Lung (tissue), 12 donors: ENCODE measurements around the gene DTNBP1. TPM values are rescaled to one million over a fixed set of nuclear protein-coding genes. Genes with fewer than 3 reads are reported as not detected.

Experiments used
- ATAC-seq: fragments of 200-7000 bp; cut with Tn5 transposase; one replicate; pipeline ENCODE4 v1.9.1; 2020; ENCODE audit warnings: moderate number of reproducible peaks; ENCODE audit not compliant: insufficient read depth, low FRiP score
- DNase-seq, 3 donors: peaks; one replicate each; pipeline ENCODE4 v3.0.0-alpha.2; 2013 to 2017
- H3K27ac ChIP-seq, 2 donors: one replicate each; pipeline ENCODE4 v1.5.1; 2013; ENCODE audit warnings: mild to moderate bottlenecking in 2 of 2, moderate library complexity in 2 of 2, control low read depth in 1 of 2, inconsistent platforms in 1 of 2, low read depth in 1 of 2, low read length in 1 of 2
- H3K27me3 ChIP-seq, 3 donors: one replicate each; pipeline ENCODE4 v1.5.1; 2013; ENCODE audit warnings: low read length in 2 of 3; ENCODE audit not compliant: control insufficient read depth in 3 of 3, insufficient read depth in 3 of 3
- H3K36me3 ChIP-seq, 4 donors: one replicate each; pipeline ENCODE4 v1.5.1; 2013; ENCODE audit warnings: low read length in 4 of 4, mild to moderate bottlenecking in 1 of 4, moderate library complexity in 1 of 4; ENCODE audit not compliant: control insufficient read depth in 4 of 4, insufficient read depth in 4 of 4
- H3K4me1 ChIP-seq, 5 donors: one replicate each; pipeline ENCODE4 v1.5.1; 2013; ENCODE audit warnings: low read length in 5 of 5, mild to moderate bottlenecking in 2 of 5, moderate library complexity in 1 of 5; ENCODE audit not compliant: control insufficient read depth in 5 of 5, insufficient read depth in 5 of 5
- H3K4me3 ChIP-seq: one replicate; pipeline ENCODE4 v1.5.1; 2013; ENCODE audit warnings: mild to moderate bottlenecking, control low read depth, moderate library complexity
- H3K9ac ChIP-seq, 2 donors: one replicate each; pipeline ENCODE4 v1.5.1; 2013; ENCODE audit warnings: low read length in 2 of 2, control low read depth in 1 of 2; ENCODE audit not compliant: insufficient read depth in 1 of 2
- H3K9me3 ChIP-seq, 4 donors: one replicate each; pipeline ENCODE4 v1.5.1; 2013; ENCODE audit warnings: low read length in 3 of 4, mild to moderate bottlenecking in 1 of 4, moderate library complexity in 1 of 4; ENCODE audit not compliant: control insufficient read depth in 4 of 4, insufficient read depth in 3 of 4
- WGBS, 2 donors: extraction: QIAGEN DNeasy Blood & Tissue Kit; methylation state at CpG; one replicate each; pipeline ENCODE4 v1.1.7; 2013; 5-methylcytosine and 5-hydroxymethylcytosine counted together
- polyA plus RNA-seq, 2 donors: library from polyadenylated mRNA; stranded (reverse); fragments of 200-250 nt; gene quantifications; one replicate each; pipeline ENCODE4 v1.2.1, GENCODE V29; 2013
- total RNA-seq, 2 donors: library from RNA; depleted of rRNA in 1 of 2; stranded (reverse); fragments of >200 nt in 1 of 2; gene quantifications; one replicate each; pipeline ENCODE4 v1.2.1, GENCODE V29; 2014 to 2021
- TF ChIP-seq, protein P1 (sequence below): IDR thresholded peaks from 2 replicates; pipeline ENCODE4 v1.5.1; 2012; ENCODE audit warnings: mild to moderate bottlenecking; ENCODE audit errors: control extremely low read depth, extremely low read depth
- donor health status: control.
- donor health status: control.
- donor health status: Bipolar disorder and iron deficiency.
- donor health status: healthy.
- donor health status: DM: yes; HTN: yes; CAD: no.

DTNBP1 gene
- total and polyA plus RNA-seq, 4 donors, result 9.9 to 23.9 (median 20.5) TPM

DNA sequence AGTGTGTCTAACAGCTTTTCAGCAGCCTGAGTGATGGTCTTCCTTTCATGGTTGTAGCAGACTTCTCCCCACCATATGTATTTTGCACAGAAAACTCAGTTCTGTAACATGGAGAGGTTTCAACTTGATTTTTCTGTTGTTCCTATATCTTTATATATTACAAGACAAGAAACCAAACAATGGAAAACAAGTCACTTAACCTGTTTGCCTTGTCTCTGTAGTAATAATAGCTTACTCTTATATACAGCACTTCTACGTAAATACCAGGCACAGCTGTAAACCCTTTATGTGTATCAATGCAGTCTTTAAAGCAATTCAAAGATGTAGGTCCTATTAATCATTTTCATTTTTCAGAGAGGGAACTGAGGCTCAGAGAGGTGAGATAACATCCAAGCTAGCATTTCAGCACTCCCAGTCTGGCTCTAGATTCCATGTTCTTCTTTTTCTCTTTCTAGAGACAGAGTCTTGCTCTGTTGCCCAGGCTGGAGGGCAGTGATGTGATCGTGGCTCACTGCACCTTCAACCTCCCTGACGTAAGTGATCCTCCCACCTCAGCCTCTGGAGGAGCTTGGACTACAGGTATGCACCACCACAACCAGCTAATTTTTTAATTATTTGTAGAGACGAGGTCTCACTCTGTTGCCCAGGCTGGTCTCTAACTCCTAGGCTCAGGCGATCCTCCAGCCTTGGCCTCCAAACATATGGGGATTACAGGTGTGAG is 90.4 kb downstream of the DTNBP1 start:
- WGBS, 2 donors, result 96 to 97% methylated on average over 5 of the region's 5 CpGs
- H3K27me3 ChIP-seq, result no peaks in the 10 kb centered on the region
- peaks cover 0 to 10% (median 7%) of the 10 kb centered on the region in 5 donors for H3K4me1 ChIP-seq
- TF ChIP-seq, protein P1, sequence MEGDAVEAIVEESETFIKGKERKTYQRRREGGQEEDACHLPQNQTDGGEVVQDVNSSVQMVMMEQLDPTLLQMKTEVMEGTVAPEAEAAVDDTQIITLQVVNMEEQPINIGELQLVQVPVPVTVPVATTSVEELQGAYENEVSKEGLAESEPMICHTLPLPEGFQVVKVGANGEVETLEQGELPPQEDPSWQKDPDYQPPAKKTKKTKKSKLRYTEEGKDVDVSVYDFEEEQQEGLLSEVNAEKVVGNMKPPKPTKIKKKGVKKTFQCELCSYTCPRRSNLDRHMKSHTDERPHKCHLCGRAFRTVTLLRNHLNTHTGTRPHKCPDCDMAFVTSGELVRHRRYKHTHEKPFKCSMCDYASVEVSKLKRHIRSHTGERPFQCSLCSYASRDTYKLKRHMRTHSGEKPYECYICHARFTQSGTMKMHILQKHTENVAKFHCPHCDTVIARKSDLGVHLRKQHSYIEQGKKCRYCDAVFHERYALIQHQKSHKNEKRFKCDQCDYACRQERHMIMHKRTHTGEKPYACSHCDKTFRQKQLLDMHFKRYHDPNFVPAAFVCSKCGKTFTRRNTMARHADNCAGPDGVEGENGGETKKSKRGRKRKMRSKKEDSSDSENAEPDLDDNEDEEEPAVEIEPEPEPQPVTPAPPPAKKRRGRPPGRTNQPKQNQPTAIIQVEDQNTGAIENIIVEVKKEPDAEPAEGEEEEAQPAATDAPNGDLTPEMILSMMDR, result no peak
- no peak overlapping the region for H3K27ac ChIP-seq
- H3K4me3 ChIP-seq, result no peak overlapping the region
- H3K36me3 ChIP-seq, result no peaks in the 10 kb centered on the region
- ATAC-seq, result no peak
- H3K9ac ChIP-seq, result no peak overlapping the region
- H3K9me3 ChIP-seq, result no peaks in the 10 kb centered on the region
- DNase-seq, result no peak

DNA sequence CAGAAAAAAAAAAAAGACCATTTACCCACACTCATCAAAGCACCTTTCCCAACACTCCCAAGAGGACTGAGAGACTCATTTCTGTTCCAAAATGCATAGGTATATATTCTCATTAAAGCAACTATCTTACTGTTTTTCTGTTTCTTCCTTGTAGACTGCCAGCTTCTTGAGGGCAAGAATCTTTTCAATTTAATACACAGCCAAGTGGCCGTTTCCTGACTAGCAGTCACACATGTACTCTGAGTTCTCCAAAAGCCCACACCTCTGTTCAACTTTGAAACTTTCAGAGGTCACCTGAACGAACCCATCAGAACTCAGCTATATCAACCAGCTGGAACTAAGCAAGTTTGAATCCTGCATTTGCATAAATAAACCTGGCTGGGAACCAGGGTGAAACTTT is 92.7 kb downstream of the DTNBP1 start:
- no peak overlapping the region for H3K27ac ChIP-seq
- ATAC-seq (no peak), DNase-seq (no peak)
- H3K27me3 ChIP-seq, result no peaks in the 10 kb centered on the region
- no peaks in the 10 kb centered on the region for H3K36me3 ChIP-seq
- H3K9ac ChIP-seq, result no peak overlapping the region
- H3K4me3 ChIP-seq, result no peak overlapping the region
- 95 to 98% methylated on average over 2 of the region's 2 CpGs for WGBS, 2 donors
- H3K4me1 ChIP-seq, result peaks cover 0 to 10% (median 7%) of the 10 kb centered on the region in 5 donors
- TF ChIP-seq, protein P1, result no peak
- no peaks in the 10 kb centered on the region for H3K9me3 ChIP-seq

DNA sequence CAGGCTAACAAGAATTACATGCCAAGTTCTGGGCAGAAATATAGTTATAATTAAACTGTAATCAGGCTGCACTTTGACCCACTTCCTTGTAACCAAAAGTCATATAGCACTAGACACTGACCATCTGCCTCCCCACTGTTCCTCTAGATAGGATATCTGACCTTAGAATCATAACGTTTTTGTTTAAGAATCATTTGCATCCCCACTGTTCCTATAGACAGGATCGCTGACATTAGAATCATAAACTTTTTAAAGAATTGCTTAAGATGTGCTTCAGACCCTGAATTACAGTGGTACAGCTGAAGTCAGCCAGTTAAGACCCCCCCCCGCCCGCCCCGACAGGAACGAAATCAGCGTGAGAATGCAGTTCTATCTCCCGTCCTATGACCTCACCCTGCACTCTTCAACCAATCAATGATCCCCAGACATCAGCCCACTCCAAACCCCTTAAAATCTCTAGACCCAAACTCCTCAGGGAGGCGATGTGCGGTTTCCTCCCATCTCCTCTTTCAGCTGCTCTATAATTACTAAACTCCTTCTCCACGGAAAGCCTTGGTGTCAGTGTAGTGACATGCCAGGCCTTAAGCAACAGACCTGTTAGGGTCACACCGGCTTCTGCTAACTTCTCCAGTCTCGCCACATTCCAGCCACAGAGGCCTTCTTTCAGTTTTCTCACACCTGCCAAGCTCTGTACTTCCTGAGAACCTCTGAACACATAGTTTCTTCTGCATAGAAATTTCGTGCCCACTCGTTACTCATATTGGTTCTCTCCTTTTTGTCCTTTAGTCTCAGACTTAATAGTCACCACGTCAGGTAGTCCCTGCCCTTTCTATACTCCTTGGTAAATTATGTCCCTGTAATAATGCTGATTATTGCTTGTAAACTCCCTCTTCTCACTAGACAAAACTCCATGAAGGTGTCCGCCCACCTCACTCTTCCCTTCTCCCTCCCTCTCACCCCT is 93.5 kb downstream of the DTNBP1 start:
- H3K9ac ChIP-seq, result no peak overlapping the region
- H3K4me1 ChIP-seq, result peaks cover 0 to 10% (median 7%) of the 10 kb centered on the region in 5 donors
- no peaks in the 10 kb centered on the region for H3K27me3 ChIP-seq
- WGBS, 2 donors, result 73 to 74% methylated on average over 17 of the region's 17 CpGs
- no peak overlapping the region for H3K27ac ChIP-seq
- TF ChIP-seq, protein P1, result no peak
- H3K36me3 ChIP-seq, result no peaks in the 10 kb centered on the region
- H3K9me3 ChIP-seq, result no peaks in the 10 kb centered on the region
- ATAC-seq (no peak), DNase-seq (peak in 1 of 3 donors; percentile 47)
- no peak overlapping the region for H3K4me3 ChIP-seq
